ENCODE measurements around the gene CNN3. TPM values are rescaled to one million over a fixed set of nuclear protein-coding genes. Genes with fewer than 3 reads are reported as not detected.
A peak's percentile ranks its signal among the peaks of the same experiment; 100 is the strongest.

CNN3 gene
- 10 to 100 TPM; 22.4 to 96.2 (median 59.7) TPM for total RNA-seq

GRCh38 chr1:94926915-94927404 lies at the start of gene CNN3:
Gene CNN3 (minus strand): TSS chr1:94927110. CDS start chr1:94926894, 216 bp downstream.
- Histone ChIP-seq H3K27ac (peak within 1 kb of the TSS; percentile 96 to 99 (median 98)), H3K4me3 (peak within 1 kb of the TSS; percentile 81 to 89 (median 84)), H3K36me3 (no peaks in the 10 kb centered on the region), H3K4me1 (peaks cover 10 to 76% (median 62%) of the 10 kb centered on the region in 4 donors), H3K27me3 (no peaks in the 10 kb centered on the region), H3K9me3 (no peaks in the 10 kb centered on the region)
- in situ Hi-C loops (cut with MboI; ENCODE audit: low pct_ligation_motif_present in 1 of 4, low pct_unique_long_range_greater_than_20kb in 1 of 4, low sequenced_read_pairs in 3 of 4) (loop anchor here in 1 of 4 donors (25.0 kb wide), 1 partner anchor 110 kb away; no protein-coding TSS in a partner anchor), intact Hi-C loops (cut with DNase I; ENCODE audit: low total_unique reads) (loop anchor here (2.0 kb wide), 1 partner anchor 72 kb away; no protein-coding TSS in a partner anchor)
- WGBS, 2 donors (ENCODE audit: low coverage in 1 of 2) = 6% methylated on average over 19 of the region's 57 CpGs; no CpG with 5 or more reads in 1 of the 2 donors
- TF ChIP-seq CTCF (IDR thresholded peaks at IDR 0.05) (no peak), POLR2A (IDR thresholded peaks at IDR 0.05) (peak; percentile 98), POLR2AphosphoS5 (IDR thresholded peaks at IDR 0.05) (peak; percentile 98)
- peak; percentile 94 for DNase-seq

GRCh38 chr1:94974824-94975223 lies 47.9 kb upstream of the CNN3 start:
- TF ChIP-seq POLR2A (IDR thresholded peaks at IDR 0.05) (no peak), EP300 (IDR thresholded peaks at IDR 0.05; ENCODE audit: low read depth) (no peak), POLR2AphosphoS5 (IDR thresholded peaks at IDR 0.05) (no peak), CTCF (IDR thresholded peaks at IDR 0.05) (no peak)
- H3K27me3 ChIP-seq = no peaks in the 10 kb centered on the region
- H3K27ac ChIP-seq = peak overlapping the region in 2 of 4 donors; percentile 16 to 55
- H3K4me1 ChIP-seq = peaks cover 0 to 7% (median 3%) of the 10 kb centered on the region in 4 donors
- WGBS, 2 donors (ENCODE audit: low coverage in 1 of 2) = 64% methylated on average over 1 of the region's 1 CpG; no CpG with 5 or more reads in 1 of the 2 donors
- H3K4me3 ChIP-seq = no peak overlapping the region
- intact Hi-C loops (cut with DNase I; ENCODE audit: low total_unique reads) (no loop called here), in situ Hi-C loops (cut with MboI; ENCODE audit: low pct_ligation_motif_present in 1 of 4, low pct_unique_long_range_greater_than_20kb in 1 of 4, low sequenced_read_pairs in 3 of 4) (no loop called here)
- H3K9me3 ChIP-seq = no peaks in the 10 kb centered on the region
- DNase-seq = no peak
- H3K36me3 ChIP-seq = no peaks in the 10 kb centered on the region

GRCh38 chr1:94974241-94974640 lies 47.3 kb upstream of the CNN3 start:
- intact Hi-C loops (cut with DNase I; ENCODE audit: low total_unique reads) (no loop called here), in situ Hi-C loops (cut with MboI; ENCODE audit: low pct_ligation_motif_present in 1 of 4, low pct_unique_long_range_greater_than_20kb in 1 of 4, low sequenced_read_pairs in 3 of 4) (no loop called here)
- peak overlapping the region in 2 of 4 donors; percentile 16 to 55 for H3K27ac ChIP-seq
- 59 to 76% methylated on average over 1 of the region's 1 CpG for WGBS, 2 donors (ENCODE audit: low coverage in 1 of 2)
- no peaks in the 10 kb centered on the region for H3K9me3 ChIP-seq
- H3K36me3 ChIP-seq = no peaks in the 10 kb centered on the region
- DNase-seq = no peak
- TF ChIP-seq POLR2AphosphoS5 (IDR thresholded peaks at IDR 0.05) (no peak), CTCF (IDR thresholded peaks at IDR 0.05) (no peak), EP300 (IDR thresholded peaks at IDR 0.05; ENCODE audit: low read depth) (no peak), POLR2A (IDR thresholded peaks at IDR 0.05) (no peak)
- no peaks in the 10 kb centered on the region for H3K27me3 ChIP-seq
- peaks cover 0 to 3% (median 0%) of the 10 kb centered on the region in 4 donors for H3K4me1 ChIP-seq
- H3K4me3 ChIP-seq = no peak overlapping the region

- no peak for TF ChIP-seq CTCF (IDR thresholded peaks at IDR 0.05)
- TF ChIP-seq EP300 (IDR thresholded peaks at IDR 0.05; ENCODE audit: low read depth) = no peak
- TF ChIP-seq POLR2A (IDR thresholded peaks at IDR 0.05) = no peak
- TF ChIP-seq POLR2AphosphoS5 (IDR thresholded peaks at IDR 0.05) = no peak
- DNase-seq = no peak
- Histone ChIP-seq H3K27ac (peak overlapping the region; percentile 16 to 55 (median 47)), H3K4me1 (peaks cover 0 to 3% (median 0%) of the 10 kb centered on the region in 4 donors), H3K27me3 (no peaks in the 10 kb centered on the region), H3K4me3 (no peak overlapping the region), H3K36me3 (no peaks in the 10 kb centered on the region), H3K9me3 (no peaks in the 10 kb centered on the region)
- in situ Hi-C loops (cut with MboI; ENCODE audit: low pct_ligation_motif_present in 1 of 4, low pct_unique_long_range_greater_than_20kb in 1 of 4, low sequenced_read_pairs in 3 of 4) (no loop called here), intact Hi-C loops (cut with DNase I; ENCODE audit: low total_unique reads) (no loop called here)
- 82 to 88% methylated on average over 6 to 8 of the region's 8 CpGs for WGBS, 2 donors (ENCODE audit: low coverage in 1 of 2)
Measured at GRCh38 chr1:94973309-94973922, 46.5 kb upstream of the CNN3 start.

Data from transverse colon (tissue), 4 donors.